Stimulated activated CD8-positive, alpha-beta memory T cell treated with anti-CD3 and anti-CD28 coated beads, Interleukin-12 subunit alpha, Interleukin-12 subunit beta, amount 100 ng/mL, for 4 hours (primary cell): ENCODE measurements around the gene RPL13A.

Experiments
- DNase-seq: peaks from one replicate; pipeline ENCODE4 v3.0.0-alpha.2; 2020; ENCODE audit warnings: low read depth

RPL13A gene

DNA sequence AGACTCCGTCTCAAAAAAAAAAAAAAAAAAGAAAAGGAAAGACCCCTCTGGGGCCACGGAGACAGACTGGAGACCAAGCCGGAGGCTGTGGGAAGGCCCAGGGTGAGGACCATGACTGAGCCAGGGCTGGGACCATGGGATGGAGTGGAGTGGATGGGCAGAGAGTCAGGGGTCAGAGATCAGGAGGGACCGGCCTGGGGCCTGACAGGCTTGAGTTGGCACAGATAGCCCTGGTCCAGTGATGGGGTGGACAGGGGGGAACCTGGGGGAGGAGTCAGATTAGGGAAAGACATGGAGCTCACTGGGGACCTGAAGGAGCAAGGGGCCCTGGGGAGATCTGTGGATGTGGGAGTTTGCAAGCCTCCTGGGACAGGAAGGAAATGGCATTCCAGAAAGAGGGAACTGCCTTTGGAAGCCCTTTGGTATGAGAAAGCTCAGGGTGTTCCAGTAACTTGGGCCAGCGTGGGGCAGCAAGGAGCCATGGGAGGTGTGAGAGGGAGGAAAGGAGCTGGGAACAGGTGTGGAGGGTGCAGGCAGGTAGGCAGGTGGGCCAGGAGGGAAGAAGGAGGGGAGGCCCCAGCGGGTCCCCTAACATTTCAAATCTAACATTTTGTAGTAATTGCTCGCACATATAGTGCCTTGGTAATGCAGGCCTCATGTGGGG is 6.3 kb upstream of the RPL13A start:
- DNase-seq, result no peak

DNA sequence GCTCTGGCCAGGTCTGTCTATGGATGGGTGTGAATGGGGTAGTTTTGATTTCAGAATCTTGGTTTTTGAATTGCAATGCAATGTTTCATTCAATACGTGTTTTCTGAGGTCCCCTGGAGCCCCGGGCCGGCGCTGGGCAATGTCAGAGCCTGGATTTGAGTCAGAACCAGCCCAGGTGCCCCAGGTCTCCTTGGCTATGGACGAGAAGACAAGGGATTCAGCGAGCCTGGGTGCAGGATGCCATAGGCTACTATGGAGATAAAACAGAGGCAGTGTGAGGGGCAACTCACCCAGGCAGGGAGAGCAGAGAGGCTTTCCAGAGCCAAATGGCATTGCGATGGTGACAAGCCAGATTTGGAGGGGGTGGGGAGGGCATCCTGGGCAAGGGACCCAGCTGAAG is 1.2 kb upstream of the RPL13A start:
- DNase-seq, result no peak

DNA sequence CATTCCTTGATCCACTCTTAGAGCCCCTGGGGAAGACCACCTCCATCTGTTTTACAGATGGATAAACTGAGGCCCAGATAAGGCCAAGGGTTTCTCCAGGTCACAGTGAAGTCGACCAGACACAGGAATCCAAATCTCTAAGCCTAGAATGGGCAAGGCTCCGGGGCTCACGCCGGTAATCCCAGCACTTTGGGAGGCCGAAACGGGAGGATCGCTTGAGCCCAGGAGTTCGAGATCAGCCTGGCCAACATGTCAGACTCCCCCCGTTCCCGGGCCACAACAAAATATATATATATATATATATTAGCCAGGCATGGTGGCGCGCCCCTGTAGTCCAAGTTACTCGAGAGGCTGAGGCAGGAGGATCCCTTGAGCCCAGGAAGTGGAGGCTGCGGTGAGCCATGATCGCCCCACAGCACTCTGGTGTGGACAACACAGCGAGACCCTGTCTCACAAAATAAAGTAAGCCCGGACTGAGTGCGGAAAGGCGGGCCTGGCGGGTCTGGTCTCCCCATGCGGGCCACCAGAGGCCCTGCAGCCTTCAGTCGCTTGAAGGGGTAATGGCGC is 615 bp upstream of the RPL13A start:
- DNase-seq, result no peak

DNA sequence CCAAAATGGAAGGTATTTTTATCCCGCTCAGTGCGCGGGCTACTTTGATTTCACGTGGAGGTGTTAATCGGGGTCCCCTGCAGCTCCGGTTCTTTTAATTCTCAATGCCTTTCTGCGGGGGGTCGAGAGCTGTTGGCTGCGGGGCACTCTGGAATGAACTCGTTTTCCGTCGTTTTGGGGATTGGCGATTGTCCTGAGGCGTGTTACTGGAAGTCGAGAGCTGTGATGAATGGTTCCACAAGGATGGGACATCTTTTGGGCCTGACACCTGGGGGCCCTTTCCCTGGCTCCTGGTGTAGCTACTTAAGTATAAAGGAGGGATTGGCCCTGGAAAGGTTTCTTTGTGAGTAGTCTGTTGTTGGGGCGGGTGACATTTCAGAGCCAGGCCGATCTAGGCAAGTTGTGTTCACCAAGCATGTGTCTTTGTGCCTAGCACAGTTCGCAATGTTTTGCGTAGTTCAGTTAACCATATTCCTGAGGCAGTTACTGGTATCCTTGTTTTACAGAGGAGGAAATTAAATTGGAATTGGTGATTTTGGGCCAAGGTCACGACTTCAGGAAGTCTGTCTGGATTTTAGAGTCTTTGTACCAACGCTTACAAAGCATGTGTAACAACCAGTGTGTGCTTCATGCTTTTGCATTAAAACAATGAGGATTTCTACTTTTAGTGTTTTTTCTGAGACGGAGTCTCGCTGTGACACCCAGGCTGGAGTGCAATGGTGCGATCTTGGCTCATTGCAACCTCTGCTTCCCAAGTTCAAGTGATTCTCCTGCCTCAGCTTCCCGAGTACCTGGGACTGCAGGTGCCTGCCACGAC is 846 bp downstream of the RPL13A start:
- no peak for DNase-seq

DNA sequence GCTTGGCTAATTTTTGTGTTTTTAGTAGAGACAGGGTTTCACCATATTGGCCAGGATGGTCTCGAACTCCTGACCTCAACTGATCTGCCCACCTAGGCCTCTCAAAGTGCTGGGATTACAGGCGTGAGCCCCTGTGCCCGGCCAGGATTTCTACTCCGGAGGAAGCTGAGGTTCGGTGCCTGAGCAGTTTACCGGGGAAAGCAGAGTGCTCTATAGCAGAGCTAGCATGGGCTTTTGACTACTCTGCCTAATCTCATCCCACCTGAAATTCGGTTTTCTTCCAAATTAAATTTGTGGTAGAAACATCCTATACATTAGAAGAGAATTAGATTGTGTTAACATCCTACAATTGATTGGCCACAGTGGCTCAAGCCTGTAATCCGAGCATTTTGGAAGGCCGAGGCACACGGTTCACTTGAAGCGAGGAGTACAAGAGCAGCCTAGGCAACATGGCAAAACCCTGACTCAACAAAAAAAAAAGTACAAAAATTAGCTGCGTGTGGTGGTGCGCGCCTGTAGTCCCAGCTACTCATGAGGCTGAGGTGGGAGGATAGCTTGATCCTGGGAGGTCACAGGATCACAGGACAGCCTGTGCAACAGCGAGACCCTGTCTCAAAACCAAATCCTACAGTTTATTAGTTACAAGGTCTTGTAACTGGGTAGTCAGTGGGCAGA is 1.6 kb downstream of the RPL13A start:
- no peak for DNase-seq

DNA sequence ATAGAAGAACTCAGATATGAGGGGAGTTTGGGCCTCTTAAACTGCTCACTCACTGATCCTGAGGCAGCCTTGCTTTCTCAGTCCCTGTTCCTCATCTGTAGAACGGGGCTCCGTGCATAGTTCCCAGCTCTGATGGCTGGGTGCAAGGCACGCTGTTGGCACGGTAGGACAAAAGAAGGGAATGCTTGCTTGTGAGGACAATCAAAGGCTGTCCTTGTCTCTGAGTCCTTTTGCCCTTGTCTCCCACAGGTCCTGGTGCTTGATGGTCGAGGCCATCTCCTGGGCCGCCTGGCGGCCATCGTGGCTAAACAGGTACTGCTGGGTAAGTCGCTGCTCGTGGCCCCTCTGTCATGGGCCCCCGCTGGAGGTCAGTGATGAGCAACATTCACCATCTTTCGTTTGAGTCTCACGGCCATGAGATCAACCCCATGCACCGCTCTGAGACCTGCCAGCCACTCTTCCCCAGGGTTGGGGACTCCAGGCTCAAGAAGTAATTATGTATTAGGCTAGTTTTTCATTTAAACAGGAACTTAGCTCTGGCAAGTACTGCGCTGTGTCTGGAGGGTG is 2.3 kb downstream of the RPL13A start:
- DNase-seq, result no peak

DNA sequence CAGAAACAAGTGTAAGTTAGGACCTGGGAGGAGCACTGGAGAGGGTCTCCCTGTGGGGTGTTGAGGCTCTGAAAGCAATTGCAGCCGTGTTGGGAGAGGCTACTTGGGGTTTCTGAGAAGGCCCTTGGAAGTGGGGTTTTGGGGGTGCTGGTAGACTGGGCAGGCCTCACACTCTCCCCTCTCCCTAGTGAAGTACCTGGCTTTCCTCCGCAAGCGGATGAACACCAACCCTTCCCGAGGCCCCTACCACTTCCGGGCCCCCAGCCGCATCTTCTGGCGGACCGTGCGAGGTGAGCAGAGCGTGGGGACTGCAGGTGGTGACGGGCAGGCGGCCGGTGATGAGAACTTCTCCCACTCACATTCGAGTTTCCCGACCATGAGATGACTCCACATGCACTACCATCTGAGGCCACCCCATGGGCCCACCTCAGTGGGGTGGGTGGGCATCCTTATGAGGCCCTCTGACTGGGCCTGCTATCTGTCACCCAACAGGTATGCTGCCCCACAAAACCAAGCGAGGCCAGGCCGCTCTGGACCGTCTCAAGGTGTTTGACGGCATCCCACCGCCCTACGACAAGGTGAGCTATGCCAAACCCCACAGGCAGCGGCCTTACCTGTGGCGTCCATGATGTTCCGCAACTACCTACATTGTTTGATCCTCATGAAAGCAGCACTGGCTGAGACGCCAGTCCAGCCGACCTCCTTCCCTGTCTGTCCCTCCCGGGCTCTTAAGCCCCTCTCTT is 3.0 kb downstream of the RPL13A start:
- no peak for DNase-seq

DNA sequence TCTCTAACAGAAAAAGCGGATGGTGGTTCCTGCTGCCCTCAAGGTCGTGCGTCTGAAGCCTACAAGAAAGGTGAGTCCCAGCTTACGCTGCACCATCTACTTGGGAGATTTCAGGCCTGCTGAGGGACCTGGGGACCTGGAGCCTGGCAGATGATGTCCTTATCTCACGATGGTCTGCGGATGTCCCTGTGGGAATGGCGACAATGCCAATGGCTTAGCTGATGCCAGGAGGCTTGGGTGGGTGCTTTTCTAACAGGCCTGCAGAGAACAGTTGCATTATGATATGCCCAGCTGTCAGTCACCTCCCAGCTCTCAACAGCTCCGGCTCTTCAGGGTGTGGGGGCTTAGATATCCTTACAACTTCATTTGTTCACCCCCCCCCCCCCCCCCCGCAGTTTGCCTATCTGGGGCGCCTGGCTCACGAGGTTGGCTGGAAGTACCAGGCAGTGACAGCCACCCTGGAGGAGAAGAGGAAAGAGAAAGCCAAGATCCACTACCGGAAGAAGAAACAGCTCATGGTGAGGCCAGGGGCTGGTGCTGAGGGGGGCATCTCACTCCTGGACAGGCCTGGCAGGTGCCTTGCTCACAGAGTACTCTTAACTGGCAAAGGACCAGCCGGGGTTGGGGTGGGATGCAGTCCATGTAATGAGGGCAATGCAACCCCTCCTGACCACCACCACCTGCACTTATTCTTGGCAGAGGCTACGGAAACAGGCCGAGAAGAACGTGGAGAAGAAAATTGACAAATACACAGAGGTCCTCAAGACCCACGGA is 3.8 kb downstream of the RPL13A start:
- no peak for DNase-seq

DNA sequence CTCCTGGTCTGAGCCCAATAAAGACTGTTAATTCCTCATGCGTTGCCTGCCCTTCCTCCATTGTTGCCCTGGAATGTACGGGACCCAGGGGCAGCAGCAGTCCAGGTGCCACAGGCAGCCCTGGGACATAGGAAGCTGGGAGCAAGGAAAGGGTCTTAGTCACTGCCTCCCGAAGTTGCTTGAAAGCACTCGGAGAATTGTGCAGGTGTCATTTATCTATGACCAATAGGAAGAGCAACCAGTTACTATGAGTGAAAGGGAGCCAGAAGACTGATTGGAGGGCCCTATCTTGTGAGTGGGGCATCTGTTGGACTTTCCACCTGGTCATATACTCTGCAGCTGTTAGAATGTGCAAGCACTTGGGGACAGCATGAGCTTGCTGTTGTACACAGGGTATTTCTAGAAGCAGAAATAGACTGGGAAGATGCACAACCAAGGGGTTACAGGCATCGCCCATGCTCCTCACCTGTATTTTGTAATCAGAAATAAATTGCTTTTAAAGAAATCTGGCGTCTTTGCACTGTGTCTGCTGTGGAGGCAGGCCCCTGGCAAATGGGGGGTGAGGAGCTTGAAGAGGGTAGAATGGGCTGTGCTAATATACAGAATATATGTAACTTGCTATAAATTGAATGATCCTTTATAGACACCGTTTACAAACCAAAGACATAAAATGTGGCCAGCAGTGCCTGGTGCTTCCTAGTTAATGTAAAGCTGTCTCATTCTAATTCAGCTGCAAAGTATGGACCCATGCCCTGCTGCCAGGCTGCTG is 4.6 kb downstream of the RPL13A start:
- no peak for DNase-seq

DNA sequence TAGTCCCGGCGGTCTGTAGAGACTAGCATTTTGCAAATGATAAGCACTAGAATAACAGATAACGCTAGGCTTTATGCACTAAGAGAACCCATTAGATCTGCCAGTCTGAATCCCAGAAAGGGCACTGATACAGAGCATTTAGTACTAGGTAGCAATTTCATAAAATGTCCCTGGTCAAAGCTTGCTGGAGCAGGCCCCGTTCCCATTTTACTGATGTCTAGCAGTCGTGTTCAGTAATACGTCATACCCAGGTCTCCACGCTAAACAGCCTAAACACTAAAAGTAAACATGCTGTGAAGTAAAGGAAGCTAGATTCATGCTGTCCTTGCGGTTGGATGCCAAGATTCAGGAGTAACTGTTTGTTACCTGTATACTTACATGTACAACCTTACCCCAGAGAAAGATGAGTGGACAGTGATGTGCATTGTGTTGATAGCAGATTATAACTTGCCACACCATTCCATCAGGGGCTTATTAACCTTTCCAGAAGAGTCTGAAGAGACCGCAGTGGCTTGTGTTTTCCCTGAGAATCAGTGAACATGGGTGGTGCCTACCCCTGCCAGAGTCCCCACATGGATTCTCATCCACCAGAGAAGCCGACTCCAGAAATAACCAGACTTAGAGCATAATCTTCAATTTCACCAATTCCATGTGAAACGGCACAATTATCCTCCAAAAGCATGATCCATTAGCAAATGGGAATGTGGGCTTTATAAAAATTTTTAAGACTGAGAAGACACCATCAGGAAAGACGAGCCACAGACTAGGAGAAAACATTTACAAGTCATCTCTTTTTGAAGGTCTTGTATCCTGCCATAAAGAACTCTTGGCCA is 5.4 kb downstream of the RPL13A start:
- no peak for DNase-seq

DNA sequence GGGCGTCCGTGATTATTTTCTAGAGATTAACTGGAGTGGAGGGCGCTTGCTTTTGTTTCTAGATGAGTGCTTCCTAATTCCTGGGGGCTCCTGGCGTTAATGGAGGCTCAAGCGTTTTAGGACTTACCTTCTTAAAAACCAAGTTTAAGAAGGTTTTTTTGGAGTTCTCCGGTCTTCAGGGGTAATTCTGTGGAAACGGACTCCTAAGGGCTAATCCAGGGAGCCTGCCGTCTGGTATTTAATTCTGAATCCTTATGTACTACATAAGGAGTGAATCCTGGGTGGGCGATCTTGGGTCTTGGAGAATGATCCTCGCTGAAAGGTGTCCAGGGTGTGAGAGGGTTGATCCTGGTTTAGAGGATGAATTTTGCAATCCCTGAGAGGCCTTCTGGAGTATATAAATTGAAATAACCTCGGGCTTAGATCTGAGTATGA is 9.2 kb downstream of the RPL13A start:
- DNase-seq, result no peak

DNA sequence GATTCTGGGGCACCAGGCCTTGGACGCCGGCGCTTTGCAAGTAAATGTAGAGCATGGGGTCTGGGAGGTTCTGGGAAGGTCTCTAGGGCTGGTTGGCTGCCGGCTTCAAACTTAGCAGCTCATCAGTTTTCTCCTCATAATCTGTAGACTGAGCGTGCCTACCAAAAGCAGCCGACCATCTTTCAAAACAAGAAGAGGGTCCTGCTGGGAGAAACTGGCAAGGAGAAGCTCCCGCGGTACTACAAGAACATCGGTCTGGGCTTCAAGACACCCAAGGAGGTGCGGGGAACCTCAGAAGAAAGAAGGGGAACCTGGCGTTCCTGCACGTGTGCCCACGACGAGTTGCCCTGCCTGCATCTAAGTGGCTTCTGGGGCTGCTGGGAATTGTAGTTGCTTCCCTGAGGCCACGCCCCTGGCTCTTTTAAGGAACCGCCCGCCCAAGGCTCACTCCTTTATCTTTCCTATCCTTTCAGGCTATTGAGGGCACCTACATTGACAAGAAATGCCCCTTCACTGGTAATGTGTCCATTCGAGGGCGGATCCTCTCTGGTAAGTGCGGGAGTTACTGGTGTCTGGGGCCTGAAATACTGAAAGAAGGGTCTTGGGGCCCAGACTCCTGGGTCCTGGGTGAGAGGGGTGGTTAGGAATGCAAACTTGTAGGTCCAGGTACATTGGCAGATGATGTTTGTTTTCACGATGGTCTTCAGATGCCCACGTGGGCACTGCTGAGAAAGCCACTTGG is 9.8 kb downstream of the RPL13A start:
- peak; percentile 36 for DNase-seq

DNA sequence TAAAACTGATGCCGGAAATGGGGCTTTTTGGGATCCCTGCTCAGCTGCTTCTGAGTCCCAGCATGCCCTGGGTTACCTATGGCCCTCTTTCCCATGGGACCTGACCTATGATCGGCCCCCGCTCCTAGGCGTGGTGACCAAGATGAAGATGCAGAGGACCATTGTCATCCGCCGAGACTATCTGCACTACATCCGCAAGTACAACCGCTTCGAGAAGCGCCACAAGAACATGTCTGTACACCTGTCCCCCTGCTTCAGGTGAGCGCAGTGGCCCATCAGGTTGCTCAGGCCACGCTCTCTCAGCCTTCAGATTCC is 10.3 kb downstream of the RPL13A start:
- DNase-seq, result no peak

DNA sequence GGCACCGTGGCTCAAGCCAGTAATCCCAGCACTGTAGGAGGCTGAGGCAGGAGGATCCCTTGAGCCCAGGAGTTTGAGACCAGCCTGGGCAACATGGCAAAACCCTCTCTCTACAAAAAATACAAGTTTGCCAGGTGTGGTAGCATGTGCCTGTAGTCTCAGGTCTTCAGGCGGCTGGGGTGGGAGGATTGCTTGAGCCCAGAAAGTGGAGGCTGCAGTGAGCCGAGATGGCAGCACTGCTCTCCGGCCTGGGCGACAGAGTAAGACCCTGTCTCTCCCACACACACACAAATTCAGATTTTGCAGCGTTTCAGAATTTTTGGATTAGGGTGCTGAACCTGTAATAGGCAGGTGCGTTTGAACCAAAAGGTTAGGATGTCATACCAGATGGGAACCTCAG is 11.1 kb downstream of the RPL13A start:
- no peak for DNase-seq

DNA sequence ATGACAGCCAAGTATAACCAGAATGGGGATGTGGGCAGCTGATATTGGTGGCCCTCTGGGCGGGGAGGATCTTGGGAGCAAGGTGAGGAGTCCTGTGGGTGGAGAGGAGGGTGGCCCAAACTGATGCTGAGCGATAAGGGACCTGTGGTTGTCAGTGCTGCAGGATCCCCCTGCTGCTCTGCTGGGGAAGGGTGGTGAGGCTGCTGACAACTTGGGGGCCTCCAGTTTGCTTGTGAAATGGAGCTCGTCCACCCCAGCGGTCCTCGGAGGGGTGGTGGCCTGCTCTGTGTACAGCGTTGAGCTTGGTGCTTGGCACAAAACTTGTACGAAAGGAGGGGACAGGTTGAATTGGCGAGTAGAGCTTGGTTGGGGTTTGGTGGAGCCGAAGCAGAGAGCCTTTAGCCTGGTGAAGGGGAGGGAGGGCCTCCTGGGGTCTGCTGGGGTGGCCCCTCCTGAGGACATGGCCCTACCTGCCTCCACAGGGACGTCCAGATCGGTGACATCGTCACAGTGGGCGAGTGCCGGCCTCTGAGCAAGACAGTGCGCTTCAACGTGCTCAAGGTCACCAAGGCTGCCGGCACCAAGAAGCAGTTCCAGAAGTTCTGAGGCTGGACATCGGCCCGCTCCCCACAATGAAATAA is 11.7 kb downstream of the RPL13A start:
- DNase-seq, result no peak

DNA sequence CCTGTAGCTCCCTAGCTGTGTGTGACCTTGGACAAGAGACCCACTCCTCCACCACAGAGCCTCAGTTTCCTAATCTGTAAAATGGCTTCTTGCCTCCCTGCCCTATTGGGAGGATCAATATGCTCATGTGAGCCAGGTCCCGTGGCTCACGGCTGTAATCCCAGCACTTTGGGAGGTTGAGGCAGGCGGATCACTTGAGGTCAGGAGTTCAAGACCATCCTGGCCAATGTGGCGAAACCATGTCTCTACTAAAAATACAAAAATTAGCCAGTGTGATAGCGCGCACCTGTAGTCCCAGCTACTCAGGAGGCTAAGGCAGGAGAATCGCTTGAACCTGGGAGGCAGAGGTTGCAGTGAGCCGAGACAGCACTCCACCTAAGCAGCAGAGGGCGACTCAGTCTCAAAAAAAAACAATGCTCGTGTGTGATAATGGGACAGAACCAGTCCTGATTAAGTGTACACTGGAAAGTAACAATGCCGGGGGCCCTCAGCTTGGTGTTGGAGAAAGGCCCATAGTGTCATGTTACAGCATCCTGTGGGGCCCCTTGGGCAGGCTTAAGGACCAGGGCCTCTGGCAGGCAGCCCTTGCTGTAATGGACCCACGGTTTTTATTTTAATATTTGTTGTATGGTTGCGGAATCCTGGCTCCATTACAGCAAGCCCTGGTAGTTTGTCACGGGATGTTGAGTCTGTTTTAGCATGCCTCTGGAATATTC is 15.6 kb downstream of the RPL13A start:
- DNase-seq, result no peak

DNA sequence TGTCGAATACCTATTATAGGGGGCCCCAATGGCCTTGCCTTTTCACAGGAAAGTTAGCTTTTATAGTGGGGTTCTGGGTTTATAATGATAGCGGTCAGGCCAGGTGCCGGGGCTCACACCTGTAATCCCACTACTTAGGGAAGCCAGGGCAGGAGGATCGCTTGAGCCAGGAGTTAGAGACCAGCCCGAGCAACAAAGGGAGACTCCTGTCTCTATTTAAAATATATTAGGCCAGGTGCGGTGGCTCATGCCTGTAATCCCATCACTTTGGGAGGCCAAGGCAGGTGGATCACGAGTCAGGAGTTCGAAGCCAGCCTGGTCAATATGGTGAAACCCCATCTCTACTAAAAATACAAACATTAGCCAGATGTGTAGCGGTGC is 16.2 kb downstream of the RPL13A start:
- no peak for DNase-seq
